K562 (cell line): ENCODE results near the gene PM20D1. TPM values are rescaled to one million over a fixed set of nuclear protein-coding genes. Genes with fewer than 3 reads are reported as not detected.

Experiments
- ATAC-seq: fragments of 200-7000 bp; cut with Tn5 transposase; 3 replicates; pipeline ENCODE4 v1.9.1; 2020; ENCODE audit warnings: moderate library complexity
- BruUV-seq: library from RNA; stranded (reverse); fragments of 400-500 nt; replicated peaks from 2 replicates; lab custom pipeline; 2021; lab: Mats Ljungman, UMichigan
- CTCF ChIA-PET: fragments of 300-600 bp; formaldehyde crosslinking; extraction: SDS; loops from one replicate; lab custom pipeline; 2021; ENCODE audit warnings: low intra/inter-chr PET ratio; lab: Yijun Ruan, JAX
- POLR2A ChIA-PET: fragments of 300-600, 350-650 bp; sonication (Branson Sonifier 250); formaldehyde crosslinking; extraction: SDS; loops from one replicate; lab custom pipeline; 2021; ENCODE audit warnings: antibody characterized with exemption, inconsistent platforms; lab: Yijun Ruan, JAX
- DNase-seq, 4 experiments: peaks; one replicate each; pipeline versions ENCODE4 v3.0.0 to v3.0.0-alpha.2; 2011 to 2018; ENCODE audit warnings: low spot score in 3 of 4, mixed read lengths in 3 of 4; ENCODE audit errors: extremely low read depth in 1 of 4
- FAIRE-seq: peaks from 2 replicates; lab custom pipeline; 2011; peaks lifted over from hg19 to GRCh38; lab: Jason Lieb, UNC
- H2AFZ ChIP-seq: 2 replicates; pipeline ENCODE4 v1.6.0; 2011; ENCODE audit warnings: low read depth, low read length, control low read depth, inconsistent platforms
- H3K27ac ChIP-seq: fragments of 200-600 bp; 3 replicates; pipeline ENCODE4 v1.8.0; 2011; ENCODE audit warnings: low read depth, mild to moderate bottlenecking, control low read depth, inconsistent platforms, low read length, moderate library complexity, mixed read lengths; ENCODE audit errors: extremely low read depth
- H3K27me3 ChIP-seq, 2 experiments: fragments of 300-600 bp in 1 of 2; 2 replicates in 1 of 2; 3 replicates in 1 of 2; pipeline versions ENCODE4 v1.6.0 to v1.8.0; 2011; ENCODE audit warnings: inconsistent platforms in 2 of 2, low read length in 2 of 2, mild to moderate bottlenecking in 1 of 2, mixed read lengths in 1 of 2, moderate library complexity in 1 of 2; ENCODE audit not compliant: control insufficient read depth in 2 of 2, insufficient read depth in 2 of 2
- H3K36me3 ChIP-seq: fragments of 300-600 bp; 3 replicates; pipeline ENCODE4 v1.8.0; 2011; ENCODE audit warnings: mild to moderate bottlenecking, low read length, inconsistent platforms; ENCODE audit not compliant: control insufficient read depth, insufficient read depth
- H3K4me1 ChIP-seq, 2 experiments: fragments of 200-600 bp in 1 of 2; replicated peaks in 1 of 2; 2 replicates in 1 of 2; 3 replicates in 1 of 2; pipeline versions ENCODE4 v1.5.1 to v1.8.0; 2011; ENCODE audit warnings: inconsistent platforms in 2 of 2, low read length in 2 of 2, mild to moderate bottlenecking in 1 of 2, mixed read lengths in 1 of 2, moderate library complexity in 1 of 2; ENCODE audit not compliant: control insufficient read depth in 2 of 2, insufficient read depth in 2 of 2
- H3K4me2 ChIP-seq: 2 replicates; pipeline ENCODE4 v1.6.1; 2011; ENCODE audit warnings: low read length, control low read depth, inconsistent platforms, mixed read lengths; ENCODE audit not compliant: insufficient read depth
- H3K4me3 ChIP-seq: fragments of 200-600 bp; sonication (generic), shearing (Covaris generic); 2 replicates; pipeline ENCODE4 v1.5.1; 2016; ENCODE audit warnings: control low read depth, inconsistent platforms
- H3K79me2 ChIP-seq: fragments of 200-600 bp; 3 replicates; pipeline ENCODE4 v1.8.0; 2011; ENCODE audit warnings: low read length, inconsistent platforms; ENCODE audit not compliant: control insufficient read depth, insufficient read depth
- H3K9ac ChIP-seq, 2 experiments: 2 replicates each; pipeline versions ENCODE4 v1.6.0 to v1.6.1; 2011; ENCODE audit warnings: low read depth in 2 of 2, low read length in 2 of 2, control low read depth in 1 of 2, inconsistent platforms in 1 of 2, mild to moderate bottlenecking in 1 of 2, mixed read lengths in 1 of 2; ENCODE audit not compliant: insufficient read depth in 1 of 2
- H3K9me1 ChIP-seq: one replicate; pipeline ENCODE4 v1.6.0; 2011; ENCODE audit warnings: inconsistent platforms, mild to moderate bottlenecking, low read length, moderate library complexity; ENCODE audit not compliant: control insufficient read depth, insufficient read depth
- H3K9me3 ChIP-seq: replicated peaks from 2 replicates; pipeline ENCODE4 v1.5.1; 2011; ENCODE audit warnings: low read depth, low read length, inconsistent platforms; ENCODE audit not compliant: control insufficient read depth, insufficient read depth
- H4K20me1 ChIP-seq: replicated peaks from 2 replicates; pipeline ENCODE4 v1.6.1; 2011; ENCODE audit warnings: low read length, inconsistent platforms, mixed read lengths; ENCODE audit not compliant: control insufficient read depth, insufficient read depth
- EGR1 ChIP-seq: fragments of 450-650 bp; conservative IDR thresholded peaks from 2 replicates; pipeline ENCODE4 v1.6.1; 2017; ENCODE audit warnings: mild to moderate bottlenecking
- FIP1L1 ChIP-seq: fragments of 200-400 bp; formaldehyde crosslinking; IDR thresholded peaks from 2 replicates; pipeline ENCODE4 v1.6.1; 2018; ENCODE audit warnings: mild to moderate bottlenecking, low read depth, low read length; ENCODE audit not compliant: poor library complexity, severe bottlenecking
- RBBP5 ChIP-seq: fragments of 200-600 bp; sonication (generic); IDR thresholded peaks from 2 replicates; pipeline ENCODE4 v1.6.1; 2012; ENCODE audit warnings: borderline replicate concordance, mild to moderate bottlenecking, low read length, control low read depth, inconsistent platforms; ENCODE audit not compliant: insufficient read depth, poor library complexity, severe bottlenecking
- TAF9B ChIP-seq: fragments of 450-650 bp; IDR thresholded peaks from 2 replicates; pipeline ENCODE4 v1.6.1; 2018; ENCODE audit warnings: mild to moderate bottlenecking; ENCODE audit not compliant: partially characterized antibody
- TEAD4 ChIP-seq, 2 experiments: sonication (generic) in 1 of 2; formaldehyde crosslinking in 1 of 2; IDR thresholded peaks; 2 replicates each; pipeline versions ENCODE4 v1.6.1 to v1.8.0; 2012 to 2022; ENCODE audit warnings: borderline replicate concordance in 1 of 2, inconsistent platforms in 1 of 2, low read length in 1 of 2, mild to moderate bottlenecking in 1 of 2, missing genetic modification reagents in 1 of 2
- ZBTB7A ChIP-seq: IDR thresholded peaks from 2 replicates; pipeline ENCODE4 v1.6.1; 2011; ENCODE audit warnings: low read depth, mild to moderate bottlenecking, low read length, moderate library complexity, borderline replicate concordance; ENCODE audit not compliant: control insufficient read depth
- ZNF133 ChIP-seq: fragments of 250-450 bp; sonication (Bioruptor Pico); IDR thresholded peaks from 2 replicates; pipeline ENCODE4 v1.4.0; 2020; ENCODE audit warnings: mild to moderate bottlenecking
- ZNF644 ChIP-seq: fragments of 200-800 bp; sonication (Bioruptor generic); IDR thresholded peaks from 2 replicates; pipeline ENCODE4 v1.6.1; 2016; ENCODE audit warnings: low read depth, missing genetic modification characterization, missing compliant biosample characterization
- WGBS: fragments of 100-300 bp; shearing (Covaris generic); methylation state at CpG from one replicate; pipeline ENCODE4 v1.1.6; 2016; ENCODE audit warnings: low coverage, mixed read lengths; ENCODE audit not compliant: insufficient coverage; ENCODE audit errors: missing lambda C conversion rate; 5-methylcytosine and 5-hydroxymethylcytosine counted together
- in situ Hi-C: fragments of 300-500 bp; cut with MboI; formaldehyde crosslinking; loops from 4 replicates; pipeline ENCODE4 v1.15.0; 2018; ENCODE audit warnings: inconsistent platforms, mixed read lengths
- intact Hi-C: fragments of 100-400 bp; cut with micrococcal nuclease; formaldehyde crosslinking; loops from 2 replicates; pipeline ENCODE4 v1.14.2; 2022
- polyA plus RNA-seq, 8 experiments: library from polyadenylated mRNA; depleted of rRNA in 4 of 8; stranded (reverse) in 5 of 8; unstranded in 3 of 8; fragments of >200 nt; fragmentation: Nextera tagmentation in 2 of 8; fragmentation: Illumina TruSeq in 1 of 8; extraction: Ambion mirVana in 2 of 8; extraction: Trizol in 1 of 8; gene quantifications; 2 replicates each; pipeline versions ENCODE4 v1.2.1 to v1.2.3, GENCODE V29; 2011 to 2014; ENCODE audit warnings: inconsistent platforms in 1 of 8, missing spikeins in 1 of 8
- total RNA-seq, 7 experiments: library from RNA; depleted of rRNA in 6 of 7; stranded (reverse); fragments of >200 nt in 6 of 7; fragmentation: Illumina TruSeq in 2 of 7; extraction: Trizol in 2 of 7; gene quantifications; 2 replicates each; pipeline versions ENCODE4 v1.2.1 to v1.2.3, GENCODE V29; 2011 to 2021; ENCODE audit warnings: low replicate concordance in 1 of 7
- TF ChIP-seq, protein P1 (sequence below), 2 experiments: IDR thresholded peaks; 2 replicates each; pipeline ENCODE4 v1.6.1; 2011; ENCODE audit warnings: borderline replicate concordance in 1 of 2, control low read depth in 1 of 2, low read depth in 1 of 2, low read length in 1 of 2, mild to moderate bottlenecking in 1 of 2, mixed read lengths in 1 of 2, moderate library complexity in 1 of 2; ENCODE audit not compliant: insufficient read depth in 1 of 2, insufficient read length in 1 of 2, poor library complexity in 1 of 2, severe bottlenecking in 1 of 2; ENCODE audit errors: extremely low read depth in 1 of 2
- TF ChIP-seq, protein P2 (sequence below): fragments of 450-650 bp; formaldehyde crosslinking; IDR thresholded peaks from 2 replicates; pipeline ENCODE4 v1.4.0; 2022; ENCODE audit warnings: missing genetic modification characterization
- TF ChIP-seq, protein P3 (sequence below): sonication (generic); formaldehyde crosslinking; IDR thresholded peaks from 2 replicates; pipeline ENCODE4 v1.8.0; 2022; ENCODE audit warnings: mild to moderate bottlenecking, missing genetic modification reagents

PM20D1 gene
- total and polyA plus RNA-seq, 9 of the 15 experiments (the other 6 are each of a cell fraction or from before 2014, with no cell fraction given), result not detected

DNA sequence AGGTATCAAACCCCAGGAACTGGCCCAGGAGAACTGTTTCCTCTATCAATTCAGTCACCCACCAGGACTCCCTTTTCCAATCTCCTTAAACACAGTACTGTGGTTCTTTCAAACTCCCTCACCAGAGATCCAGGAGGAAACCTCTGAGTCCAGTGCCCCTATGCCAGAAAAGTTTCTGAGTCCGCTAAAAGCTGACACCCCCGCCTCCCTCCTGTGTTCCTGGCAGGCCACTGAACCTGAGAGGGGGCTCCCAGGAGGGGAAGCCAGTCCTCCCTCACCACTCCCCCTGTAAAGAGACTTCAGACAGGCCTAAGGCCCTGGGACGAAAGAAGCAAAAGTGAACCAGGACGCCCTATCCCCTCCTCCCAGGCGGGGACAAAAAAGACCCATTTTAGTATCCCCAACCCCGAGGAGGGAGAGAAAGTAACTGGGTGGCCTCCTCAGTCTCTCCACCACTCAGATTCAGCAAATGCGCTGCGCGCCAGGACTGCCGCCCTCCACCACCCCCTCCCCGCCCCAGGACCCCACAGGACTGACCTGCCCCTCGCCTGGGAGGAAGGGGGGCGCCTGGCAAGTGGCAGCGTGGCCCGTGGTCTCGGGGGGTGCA, 37.6 kb downstream of the PM20D1 start:
- BruUV-seq, result TSS peak; percentile 40

More for the DNA sequence above, 37.6 kb downstream of the PM20D1 start:
- Histone ChIP-seq H3K27me3 (no peaks in the 10 kb centered on the region), H3K27ac (peak overlapping the region; percentile 60), H3K9me1 (no peaks in the 10 kb centered on the region), H4K20me1 (peaks cover 19% of the 10 kb centered on the region; the same call in 1 of the 2 replicates), H3K4me3 (peak overlapping the region; percentile 85), H3K9me3 (no peaks in the 10 kb centered on the region), H3K9ac (peak overlapping the region; percentile 60 to 93), H3K4me1 (peaks cover 32 to 41% of the 10 kb centered on the region in 2 experiments; a peak in 4 of 5 replicates), H3K36me3 (peaks cover 18% of the 10 kb centered on the region; the same call in 2 of the 3 replicates), H3K4me2 (peak overlapping the region; percentile 94), H3K79me2 (peaks cover 40% of the 10 kb centered on the region), H2AFZ (peak overlapping the region; percentile 94)
- intact Hi-C loops (loop anchor here (5.0 kb wide), 1 partner anchor 95 kb away; no protein-coding TSS in a partner anchor), in situ Hi-C loops (no loop called here)
- FAIRE-seq (no peak), ATAC-seq (peak; percentile 46), DNase-seq (peak in 3 of 4 experiments; percentile 49 to 62 (median 56))
- TF ChIP-seq, protein P1, sequence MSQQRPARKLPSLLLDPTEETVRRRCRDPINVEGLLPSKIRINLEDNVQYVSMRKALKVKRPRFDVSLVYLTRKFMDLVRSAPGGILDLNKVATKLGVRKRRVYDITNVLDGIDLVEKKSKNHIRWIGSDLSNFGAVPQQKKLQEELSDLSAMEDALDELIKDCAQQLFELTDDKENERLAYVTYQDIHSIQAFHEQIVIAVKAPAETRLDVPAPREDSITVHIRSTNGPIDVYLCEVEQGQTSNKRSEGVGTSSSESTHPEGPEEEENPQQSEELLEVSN (IDR thresholded peaks at IDR 0.05; ENCODE audit: borderline replicate concordance in 1 of 2, extremely low read depth in 1 of 2, insufficient read depth in 1 of 2, insufficient read length in 1 of 2, low read depth in 1 of 2, low read length in 1 of 2, poor library complexity in 1 of 2, severe bottlenecking in 1 of 2), result peak in 1 of 2 experiments; percentile 53
- TF ChIP-seq FIP1L1 (no peak), EGR1 (peak; percentile 23; the same call in 1 of the 2 replicates), RBBP5 (peak; percentile 27), ZBTB7A (peak; percentile 63; the same call in 1 of the 2 replicates), ZNF133 (CRISPR knock-in tag) (0 out of 2 replicates have a peak, but pooled peaks have one; percentile 27), ZNF644 (tag) (0 out of 2 replicates have a peak, but pooled peaks have one; percentile 15), TAF9B (no peak), TEAD4 (IDR thresholded peaks at IDR 0.05; ENCODE audit: low read length) (no peak), TEAD4 (CRISPR knock-in tag; IDR thresholded peaks at IDR 0.05; ENCODE audit: borderline replicate concordance) (0 out of 2 replicates have a peak, but pooled peaks have one; percentile 43)
- TF ChIP-seq, protein P2, sequence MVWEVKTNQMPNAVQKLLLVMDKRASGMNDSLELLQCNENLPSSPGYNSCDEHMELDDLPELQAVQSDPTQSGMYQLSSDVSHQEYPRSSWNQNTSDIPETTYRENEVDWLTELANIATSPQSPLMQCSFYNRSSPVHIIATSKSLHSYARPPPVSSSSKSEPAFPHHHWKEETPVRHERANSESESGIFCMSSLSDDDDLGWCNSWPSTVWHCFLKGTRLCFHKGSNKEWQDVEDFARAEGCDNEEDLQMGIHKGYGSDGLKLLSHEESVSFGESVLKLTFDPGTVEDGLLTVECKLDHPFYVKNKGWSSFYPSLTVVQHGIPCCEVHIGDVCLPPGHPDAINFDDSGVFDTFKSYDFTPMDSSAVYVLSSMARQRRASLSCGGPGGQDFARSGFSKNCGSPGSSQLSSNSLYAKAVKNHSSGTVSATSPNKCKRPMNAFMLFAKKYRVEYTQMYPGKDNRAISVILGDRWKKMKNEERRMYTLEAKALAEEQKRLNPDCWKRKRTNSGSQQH (CRISPR knock-in tag), result no peak
- TF ChIP-seq, protein P3, sequence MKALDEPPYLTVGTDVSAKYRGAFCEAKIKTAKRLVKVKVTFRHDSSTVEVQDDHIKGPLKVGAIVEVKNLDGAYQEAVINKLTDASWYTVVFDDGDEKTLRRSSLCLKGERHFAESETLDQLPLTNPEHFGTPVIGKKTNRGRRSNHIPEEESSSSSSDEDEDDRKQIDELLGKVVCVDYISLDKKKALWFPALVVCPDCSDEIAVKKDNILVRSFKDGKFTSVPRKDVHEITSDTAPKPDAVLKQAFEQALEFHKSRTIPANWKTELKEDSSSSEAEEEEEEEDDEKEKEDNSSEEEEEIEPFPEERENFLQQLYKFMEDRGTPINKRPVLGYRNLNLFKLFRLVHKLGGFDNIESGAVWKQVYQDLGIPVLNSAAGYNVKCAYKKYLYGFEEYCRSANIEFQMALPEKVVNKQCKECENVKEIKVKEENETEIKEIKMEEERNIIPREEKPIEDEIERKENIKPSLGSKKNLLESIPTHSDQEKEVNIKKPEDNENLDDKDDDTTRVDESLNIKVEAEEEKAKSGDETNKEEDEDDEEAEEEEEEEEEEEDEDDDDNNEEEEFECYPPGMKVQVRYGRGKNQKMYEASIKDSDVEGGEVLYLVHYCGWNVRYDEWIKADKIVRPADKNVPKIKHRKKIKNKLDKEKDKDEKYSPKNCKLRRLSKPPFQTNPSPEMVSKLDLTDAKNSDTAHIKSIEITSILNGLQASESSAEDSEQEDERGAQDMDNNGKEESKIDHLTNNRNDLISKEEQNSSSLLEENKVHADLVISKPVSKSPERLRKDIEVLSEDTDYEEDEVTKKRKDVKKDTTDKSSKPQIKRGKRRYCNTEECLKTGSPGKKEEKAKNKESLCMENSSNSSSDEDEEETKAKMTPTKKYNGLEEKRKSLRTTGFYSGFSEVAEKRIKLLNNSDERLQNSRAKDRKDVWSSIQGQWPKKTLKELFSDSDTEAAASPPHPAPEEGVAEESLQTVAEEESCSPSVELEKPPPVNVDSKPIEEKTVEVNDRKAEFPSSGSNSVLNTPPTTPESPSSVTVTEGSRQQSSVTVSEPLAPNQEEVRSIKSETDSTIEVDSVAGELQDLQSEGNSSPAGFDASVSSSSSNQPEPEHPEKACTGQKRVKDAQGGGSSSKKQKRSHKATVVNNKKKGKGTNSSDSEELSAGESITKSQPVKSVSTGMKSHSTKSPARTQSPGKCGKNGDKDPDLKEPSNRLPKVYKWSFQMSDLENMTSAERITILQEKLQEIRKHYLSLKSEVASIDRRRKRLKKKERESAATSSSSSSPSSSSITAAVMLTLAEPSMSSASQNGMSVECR, result 0 out of 2 replicates have a peak, but pooled peaks have one; percentile 2
- WGBS, result 1% methylated on average over 10 of the region's 16 CpGs
- ChIA-PET POLR2A (interaction anchor here (0.6 to 2.7 kb wide), 9 partner anchors 8 to 165 kb away, joined by 3 to 15 read pairs (median 3); no protein-coding TSS in a partner anchor), CTCF (interaction anchor here (0.6 to 0.8 kb wide), 2 partner anchors 20 to 295 kb away, joined by 3 to 4 read pairs; no protein-coding TSS in a partner anchor)
